ENCODE results near the gene EIF3D. TPM values are rescaled to one million over a fixed set of nuclear protein-coding genes. Genes with fewer than 3 reads are reported as not detected.

Gene EIF3D
- total and polyA plus RNA-seq, 2 of the 13 experiments (the other 11 are each of a cell fraction or from before 2014, with no cell fraction given): 118 to 274 TPM

- no peak for TF ChIP-seq HMGA1 (CRISPR knock-in tag; conservative IDR thresholded peaks at IDR 0.05)
- TF ChIP-seq MBNL3 (CRISPR knock-in tag; conservative IDR thresholded peaks at IDR 0.05): no peak
- TF ChIP-seq ZNF772 (CRISPR knock-in tag; IDR thresholded peaks at IDR 0.05): peak; percentile 79
- no peak; the same call in 1 of the 2 replicates for TF ChIP-seq ZBTB39 (CRISPR knock-in tag; IDR thresholded peaks at IDR 0.05)
- 0 out of 2 replicates have a peak, but pooled peaks have one; percentile 55 for TF ChIP-seq ZBTB10 (CRISPR knock-in tag; IDR thresholded peaks at IDR 0.05; ENCODE audit: borderline replicate concordance)
- peak; percentile 58 for TF ChIP-seq YY1 (IDR thresholded peaks at IDR 0.05; ENCODE audit: insufficient read depth, insufficient replicate concordance, low read depth, low read length)
- TF ChIP-seq IRF1 (CRISPR knock-in tag; IDR thresholded peaks at IDR 0.05; ENCODE audit: low read depth): no peak
- peak; percentile 98; the same call in 1 of the 2 replicates for TF ChIP-seq FLYWCH1 (CRISPR knock-in tag; IDR thresholded peaks at IDR 0.05)
- TF ChIP-seq ZNF205 (CRISPR knock-in tag; IDR thresholded peaks at IDR 0.05): peak; percentile 77
- TF ChIP-seq, protein P1, sequence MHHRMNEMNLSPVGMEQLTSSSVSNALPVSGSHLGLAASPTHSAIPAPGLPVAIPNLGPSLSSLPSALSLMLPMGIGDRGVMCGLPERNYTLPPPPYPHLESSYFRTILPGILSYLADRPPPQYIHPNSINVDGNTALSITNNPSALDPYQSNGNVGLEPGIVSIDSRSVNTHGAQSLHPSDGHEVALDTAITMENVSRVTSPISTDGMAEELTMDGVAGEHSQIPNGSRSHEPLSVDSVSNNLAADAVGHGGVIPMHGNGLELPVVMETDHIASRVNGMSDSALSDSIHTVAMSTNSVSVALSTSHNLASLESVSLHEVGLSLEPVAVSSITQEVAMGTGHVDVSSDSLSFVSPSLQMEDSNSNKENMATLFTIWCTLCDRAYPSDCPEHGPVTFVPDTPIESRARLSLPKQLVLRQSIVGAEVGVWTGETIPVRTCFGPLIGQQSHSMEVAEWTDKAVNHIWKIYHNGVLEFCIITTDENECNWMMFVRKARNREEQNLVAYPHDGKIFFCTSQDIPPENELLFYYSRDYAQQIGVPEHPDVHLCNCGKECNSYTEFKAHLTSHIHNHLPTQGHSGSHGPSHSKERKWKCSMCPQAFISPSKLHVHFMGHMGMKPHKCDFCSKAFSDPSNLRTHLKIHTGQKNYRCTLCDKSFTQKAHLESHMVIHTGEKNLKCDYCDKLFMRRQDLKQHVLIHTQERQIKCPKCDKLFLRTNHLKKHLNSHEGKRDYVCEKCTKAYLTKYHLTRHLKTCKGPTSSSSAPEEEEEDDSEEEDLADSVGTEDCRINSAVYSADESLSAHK (CRISPR knock-in tag; IDR thresholded peaks at IDR 0.05; ENCODE audit: borderline replicate concordance): no peak; the same call in 1 of the 2 replicates
- no peak; the same call in 1 of the 2 replicates for TF ChIP-seq ZNF337 (CRISPR knock-in tag; IDR thresholded peaks at IDR 0.05; ENCODE audit: borderline replicate concordance, low read depth)
- no peak for TF ChIP-seq SRSF9 (IDR thresholded peaks at IDR 0.05; ENCODE audit: borderline replicate concordance, insufficient read depth, low read depth, low read length, poor library complexity, severe bottlenecking)
- TF ChIP-seq U2AF1 (optimal IDR thresholded peaks at IDR 0.05; ENCODE audit: low read depth, low read length): peak; percentile 51
- peak; percentile 95; the same call in 1 of the 2 replicates for TF ChIP-seq ZNF782 (CRISPR knock-in tag; IDR thresholded peaks at IDR 0.05; ENCODE audit: borderline replicate concordance)
- TF ChIP-seq, protein P2, sequence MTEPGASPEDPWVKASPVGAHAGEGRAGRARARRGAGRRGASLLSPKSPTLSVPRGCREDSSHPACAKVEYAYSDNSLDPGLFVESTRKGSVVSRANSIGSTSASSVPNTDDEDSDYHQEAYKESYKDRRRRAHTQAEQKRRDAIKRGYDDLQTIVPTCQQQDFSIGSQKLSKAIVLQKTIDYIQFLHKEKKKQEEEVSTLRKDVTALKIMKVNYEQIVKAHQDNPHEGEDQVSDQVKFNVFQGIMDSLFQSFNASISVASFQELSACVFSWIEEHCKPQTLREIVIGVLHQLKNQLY (CRISPR knock-in tag; IDR thresholded peaks at IDR 0.05): 0 out of 2 replicates have a peak, but pooled peaks have one; percentile 40
- TF ChIP-seq NONO (IDR thresholded peaks at IDR 0.05): no peak
- peak; percentile 82 for TF ChIP-seq NONO (CRISPR knock-in tag; conservative IDR thresholded peaks at IDR 0.05)
- TF ChIP-seq ISX (CRISPR knock-in tag; conservative IDR thresholded peaks at IDR 0.05): peak; percentile 91
- no peak for TF ChIP-seq GABPA (IDR thresholded peaks at IDR 0.05; ENCODE audit: low read depth, low read length)
- TF ChIP-seq GABPA (CRISPR knock-in tag; IDR thresholded peaks at IDR 0.05; ENCODE audit: low read depth): no peak
Measured at GRCh38 chr22:36506637-36507517, 22.1 kb downstream of the EIF3D start, which contains the start of gene FOXRED2 (continued).
